Progenitor cell of endocrine pancreas (in vitro differentiated cells): ENCODE data around the gene ETV7. TPM values are rescaled to one million over a fixed set of nuclear protein-coding genes. Genes with fewer than 3 reads are reported as not detected.

Experiments
- DNase-seq: peaks from one replicate; pipeline ENCODE4 v3.0.0; 2021; ENCODE audit warnings: low spot score; ENCODE audit not compliant: unreplicated experiment
- H3K27ac Mint-ChIP-seq: 2 replicates; pipeline ENCODE4 v1.8.0; 2021; ENCODE audit warnings: mild to moderate bottlenecking, moderate library complexity, mixed read lengths
- H3K27me3 Mint-ChIP-seq: 2 replicates; pipeline ENCODE4 v1.8.0; 2021; ENCODE audit warnings: mixed read lengths
- H3K36me3 Mint-ChIP-seq: 2 replicates; pipeline ENCODE4 v1.8.0; 2022; ENCODE audit warnings: mixed read lengths; ENCODE audit not compliant: insufficient read depth
- H3K4me1 Mint-ChIP-seq: 2 replicates; pipeline ENCODE4 v1.8.0; 2021; ENCODE audit warnings: low read depth, mixed read lengths
- H3K4me3 Mint-ChIP-seq: 2 replicates; pipeline ENCODE4 v1.8.0; 2021; ENCODE audit warnings: low read depth, mild to moderate bottlenecking, moderate library complexity, mixed read lengths
- H3K9me3 Mint-ChIP-seq: 2 replicates; pipeline ENCODE4 v1.8.0; 2021; ENCODE audit warnings: low read depth, mixed read lengths
- total RNA-seq: library from RNA; stranded (reverse); gene quantifications from 2 replicates; pipeline ENCODE4 v1.2.1, GENCODE V29; 2021
- TF ChIP-seq, protein P1 (sequence below): fragments of 200-600 bp; sonication (generic); IDR thresholded peaks from one replicate; pipeline ENCODE4 v1.5.0; 2021; ENCODE audit warnings: antibody characterized with exemption, mild to moderate bottlenecking; ENCODE audit not compliant: unreplicated experiment

The ETV7 gene
- total RNA-seq, 1 donor from 2014 or later: not detected

DNA sequence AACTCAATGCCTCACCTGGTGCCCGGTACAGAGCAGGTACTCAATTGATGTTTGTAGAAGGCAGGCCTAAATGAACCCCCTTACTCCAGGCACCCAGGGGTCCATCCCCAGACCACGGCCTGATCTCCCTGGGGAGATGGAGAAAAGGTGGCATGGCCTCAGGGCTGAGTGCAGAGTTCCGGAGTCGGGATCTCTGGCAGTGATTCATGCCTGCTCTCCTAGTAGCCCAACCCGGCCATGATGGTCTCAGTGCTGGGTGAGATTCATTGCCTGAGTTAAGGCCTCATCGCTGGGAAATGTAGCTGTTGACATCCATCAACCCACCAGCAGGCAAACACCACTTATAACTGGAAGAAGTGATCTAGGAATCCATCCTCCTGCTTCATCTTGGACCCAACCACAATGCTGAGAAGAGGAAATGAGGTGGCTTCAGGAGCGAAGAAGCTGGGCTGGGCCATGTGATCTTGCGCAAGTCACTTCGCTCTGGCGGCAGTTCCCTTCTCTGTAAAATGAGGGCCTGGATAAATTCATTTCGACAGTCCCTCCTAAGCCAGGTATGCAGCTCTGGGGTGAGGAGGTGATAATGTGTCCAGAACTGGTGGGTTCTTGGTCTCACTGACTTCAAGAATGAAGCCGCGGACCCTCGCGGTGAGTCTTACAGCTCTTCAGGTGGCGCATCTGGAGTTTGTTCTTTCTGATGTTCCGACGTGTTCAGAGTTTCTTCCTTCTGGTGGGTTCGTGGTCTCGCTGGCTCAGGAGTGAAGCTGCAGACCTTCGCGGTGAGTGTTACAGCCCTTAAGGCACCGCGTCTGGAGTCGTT lies 24.7 kb downstream of the ETV7 start:
- Mint-ChIP-seq H3K9me3 (no peaks in the 10 kb centered on the region), H3K27ac (no peak overlapping the region), H3K4me3 (no peak overlapping the region), H3K27me3 (no peaks in the 10 kb centered on the region), H3K36me3 (no peaks in the 10 kb centered on the region), H3K4me1 (no peaks in the 10 kb centered on the region)
- DNase-seq: no peak
- TF ChIP-seq, protein P1, sequence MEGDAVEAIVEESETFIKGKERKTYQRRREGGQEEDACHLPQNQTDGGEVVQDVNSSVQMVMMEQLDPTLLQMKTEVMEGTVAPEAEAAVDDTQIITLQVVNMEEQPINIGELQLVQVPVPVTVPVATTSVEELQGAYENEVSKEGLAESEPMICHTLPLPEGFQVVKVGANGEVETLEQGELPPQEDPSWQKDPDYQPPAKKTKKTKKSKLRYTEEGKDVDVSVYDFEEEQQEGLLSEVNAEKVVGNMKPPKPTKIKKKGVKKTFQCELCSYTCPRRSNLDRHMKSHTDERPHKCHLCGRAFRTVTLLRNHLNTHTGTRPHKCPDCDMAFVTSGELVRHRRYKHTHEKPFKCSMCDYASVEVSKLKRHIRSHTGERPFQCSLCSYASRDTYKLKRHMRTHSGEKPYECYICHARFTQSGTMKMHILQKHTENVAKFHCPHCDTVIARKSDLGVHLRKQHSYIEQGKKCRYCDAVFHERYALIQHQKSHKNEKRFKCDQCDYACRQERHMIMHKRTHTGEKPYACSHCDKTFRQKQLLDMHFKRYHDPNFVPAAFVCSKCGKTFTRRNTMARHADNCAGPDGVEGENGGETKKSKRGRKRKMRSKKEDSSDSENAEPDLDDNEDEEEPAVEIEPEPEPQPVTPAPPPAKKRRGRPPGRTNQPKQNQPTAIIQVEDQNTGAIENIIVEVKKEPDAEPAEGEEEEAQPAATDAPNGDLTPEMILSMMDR: no peak

DNA sequence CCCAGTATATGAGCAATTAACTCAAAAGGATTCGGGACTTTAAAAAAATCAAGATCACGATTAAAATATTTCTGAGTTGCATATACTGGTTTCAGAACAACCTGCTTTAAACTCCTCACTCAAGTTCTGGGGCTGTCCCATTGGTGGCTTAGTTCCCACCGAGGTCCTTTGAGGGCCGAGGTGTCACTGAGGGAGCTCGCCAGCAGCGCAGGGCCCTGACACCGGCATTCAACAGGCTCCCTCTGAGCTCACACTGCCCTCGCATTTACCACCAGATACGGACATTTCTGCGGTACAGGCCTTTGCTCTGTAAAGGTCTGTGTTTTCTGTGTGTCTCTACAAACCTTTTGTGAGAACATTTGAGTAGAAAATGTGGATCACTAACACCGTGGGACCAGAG lies 26.4 kb downstream of the ETV7 start:
- TF ChIP-seq, protein P1: no peak
- no peaks in the 10 kb centered on the region for H3K4me1 Mint-ChIP-seq
- no peaks in the 10 kb centered on the region for H3K36me3 Mint-ChIP-seq
- H3K4me3 Mint-ChIP-seq: no peak overlapping the region
- no peaks in the 10 kb centered on the region for H3K9me3 Mint-ChIP-seq
- no peak for DNase-seq
- no peak overlapping the region for H3K27ac Mint-ChIP-seq
- H3K27me3 Mint-ChIP-seq: no peaks in the 10 kb centered on the region

DNA sequence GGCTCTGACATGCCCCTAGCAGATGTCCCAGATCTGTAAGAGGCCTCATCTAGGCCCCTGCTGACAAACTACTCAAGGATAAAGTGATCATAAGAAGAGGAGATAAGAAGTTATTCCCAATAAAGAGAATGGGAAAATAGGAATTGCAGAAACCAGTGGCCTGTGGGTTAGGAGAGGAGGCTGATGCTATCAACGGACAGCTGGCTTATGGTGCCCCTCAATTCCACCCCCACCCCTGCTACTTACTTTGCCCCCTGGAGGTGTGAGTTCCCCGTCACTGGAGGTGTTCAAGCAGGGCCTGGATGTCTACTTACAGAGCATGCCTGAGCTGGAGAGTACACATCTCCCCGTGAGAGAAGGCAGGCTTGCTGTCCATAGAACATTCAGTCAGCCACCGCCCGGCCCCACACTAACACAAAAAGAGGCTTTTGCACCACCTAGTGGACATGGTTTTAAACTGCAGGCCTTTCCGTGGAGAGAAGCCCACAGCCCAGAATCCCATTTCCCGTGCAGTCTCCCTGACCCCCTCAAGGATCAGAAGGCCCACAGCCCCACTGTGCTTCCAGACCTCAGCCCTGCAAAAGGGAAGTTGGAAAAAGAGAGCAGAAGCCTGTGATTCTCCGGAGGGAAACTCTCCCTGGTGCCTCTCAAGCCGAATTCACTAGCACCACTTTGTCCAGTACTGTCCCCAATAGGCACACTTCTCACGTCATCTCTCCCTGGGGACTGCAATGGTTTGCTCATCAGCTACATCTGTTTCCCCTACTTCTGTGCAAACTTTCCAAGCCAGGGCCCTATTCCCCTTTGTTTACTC lies 27.0 kb downstream of the ETV7 start:
- H3K36me3 Mint-ChIP-seq: no peaks in the 10 kb centered on the region

GRCh38 chr6:36358226-36358915 lies 29.1 kb downstream of the ETV7 start:
- Mint-ChIP-seq H3K27me3 (no peaks in the 10 kb centered on the region), H3K9me3 (peaks cover 4% of the 10 kb centered on the region), H3K27ac (no peak overlapping the region), H3K36me3 (no peaks in the 10 kb centered on the region), H3K4me1 (no peaks in the 10 kb centered on the region), H3K4me3 (no peak overlapping the region)
- TF ChIP-seq, protein P1: no peak
- no peak for DNase-seq

More for the DNA sequence above, 27.0 kb downstream of the ETV7 start:
- Mint-ChIP-seq H3K27ac (no peak overlapping the region), H3K4me3 (no peak overlapping the region), H3K4me1 (no peaks in the 10 kb centered on the region), H3K27me3 (no peaks in the 10 kb centered on the region), H3K9me3 (no peaks in the 10 kb centered on the region)
- TF ChIP-seq, protein P1: peak; percentile 79
- DNase-seq: peak; percentile 65

DNA sequence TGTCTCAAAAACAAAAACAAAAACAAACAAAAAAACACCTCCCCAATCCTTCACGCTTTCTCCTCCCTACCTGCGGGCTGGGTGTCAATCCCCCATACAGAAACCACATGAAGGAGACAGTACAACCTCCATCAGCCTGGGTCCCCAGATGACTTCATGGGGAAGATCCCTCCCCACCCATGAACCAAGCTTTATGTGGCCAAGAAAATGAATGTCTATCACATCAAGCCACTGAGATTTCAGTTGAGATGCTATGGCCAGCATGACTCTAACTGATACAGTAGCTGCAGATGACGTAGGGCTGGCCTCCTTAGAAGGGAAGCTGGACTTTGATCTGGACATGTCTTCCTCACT lies 29.6 kb downstream of the ETV7 start:
- no peak overlapping the region for H3K4me3 Mint-ChIP-seq
- DNase-seq: no peak
- H3K4me1 Mint-ChIP-seq: no peaks in the 10 kb centered on the region
- no peaks in the 10 kb centered on the region for H3K36me3 Mint-ChIP-seq
- H3K9me3 Mint-ChIP-seq: peaks cover 8% of the 10 kb centered on the region
- TF ChIP-seq, protein P1: no peak
- no peaks in the 10 kb centered on the region for H3K27me3 Mint-ChIP-seq
- H3K27ac Mint-ChIP-seq: no peak overlapping the region
